Colonic mucosa (tissue), 4 donors: ENCODE results near the gene PTPRM. TPM values are rescaled to one million over a fixed set of nuclear protein-coding genes. Genes with fewer than 3 reads are reported as not detected.

ENCODE experiments used
- DNase-seq: peaks from one replicate; pipeline ENCODE4 v3.0.0-alpha.2; 2020
- H3K27ac ChIP-seq: fragments of 200-600 bp; one replicate; pipeline ENCODE4 v1.8.0; 2021
- H3K27me3 ChIP-seq: fragments of 200-600 bp; one replicate; pipeline ENCODE4 v1.8.0; 2021
- H3K36me3 ChIP-seq: fragments of 200-600 bp; one replicate; pipeline ENCODE4 v1.8.0; 2021
- H3K4me1 ChIP-seq: fragments of 200-600 bp; one replicate; pipeline ENCODE4 v1.8.0; 2021; ENCODE audit warnings: mild to moderate bottlenecking
- H3K4me3 ChIP-seq: fragments of 200-600 bp; one replicate; pipeline ENCODE4 v1.8.0; 2021
- H3K9ac ChIP-seq, 2 donors: one replicate each; pipeline ENCODE4 v1.7.0; 2013; ENCODE audit warnings: control low read depth in 2 of 2, low read depth in 2 of 2, low read length in 2 of 2
- H3K9me3 ChIP-seq: fragments of 200-600 bp; one replicate; pipeline ENCODE4 v1.8.0; 2021
- intact Hi-C: fragments of 100-400 bp; cut with DNase I; formaldehyde crosslinking; loops from one replicate; pipeline ENCODE4 v1.14.1; 2022
- total RNA-seq, 2 donors: library from RNA; stranded (reverse); fragmentation: NEBNext Ultra II Directional in 1 of 2; extraction: Animal tissue kit (Norgen Biotek cat#: 25700) in 1 of 2; gene quantifications; one replicate each; pipeline ENCODE4 v1.2.1, GENCODE V29; 2021
- TF ChIP-seq, protein P1 (sequence below): fragments of 200-600 bp; IDR thresholded peaks from one replicate; pipeline ENCODE4 v1.8.0; 2022; ENCODE audit warnings: antibody characterized with exemption, mild to moderate bottlenecking
- donor health status: healthy.
- donor health status: DM: no; HTN: no; CAD: no.
- donor health status: DM: no; HTN: no; CAD: no.

PTPRM gene
- total RNA-seq, 2 donors from 2014 or later: 8.1 to 13.9 TPM

DNA sequence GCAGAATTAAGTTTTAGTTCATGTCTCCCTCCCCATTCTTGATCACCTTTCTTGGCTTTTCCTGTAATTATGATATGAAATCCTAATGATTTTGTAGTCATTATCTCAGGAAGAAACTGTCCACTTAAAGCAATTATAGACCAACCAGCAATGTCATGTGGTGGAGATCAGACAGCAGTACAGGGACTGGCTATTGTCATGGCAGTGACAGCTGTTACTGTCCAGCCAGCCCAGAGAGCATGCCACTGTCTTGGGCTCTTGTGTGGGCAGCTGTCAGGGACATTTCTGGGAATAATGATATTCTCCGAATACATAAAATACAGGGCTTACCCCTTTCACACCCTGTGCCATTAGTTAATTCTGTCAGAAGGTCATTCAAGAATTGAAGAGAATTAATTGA lies 686.8 kb downstream of the PTPRM start:
- intact Hi-C loops: no loop called here
- Histone ChIP-seq H3K9ac (no peak overlapping the region), H3K4me3 (no peak overlapping the region), H3K9me3 (no peaks in the 10 kb centered on the region), H3K36me3 (no peaks in the 10 kb centered on the region), H3K27ac (no peak overlapping the region), H3K27me3 (no peaks in the 10 kb centered on the region), H3K4me1 (no peaks in the 10 kb centered on the region)
- TF ChIP-seq, protein P1, sequence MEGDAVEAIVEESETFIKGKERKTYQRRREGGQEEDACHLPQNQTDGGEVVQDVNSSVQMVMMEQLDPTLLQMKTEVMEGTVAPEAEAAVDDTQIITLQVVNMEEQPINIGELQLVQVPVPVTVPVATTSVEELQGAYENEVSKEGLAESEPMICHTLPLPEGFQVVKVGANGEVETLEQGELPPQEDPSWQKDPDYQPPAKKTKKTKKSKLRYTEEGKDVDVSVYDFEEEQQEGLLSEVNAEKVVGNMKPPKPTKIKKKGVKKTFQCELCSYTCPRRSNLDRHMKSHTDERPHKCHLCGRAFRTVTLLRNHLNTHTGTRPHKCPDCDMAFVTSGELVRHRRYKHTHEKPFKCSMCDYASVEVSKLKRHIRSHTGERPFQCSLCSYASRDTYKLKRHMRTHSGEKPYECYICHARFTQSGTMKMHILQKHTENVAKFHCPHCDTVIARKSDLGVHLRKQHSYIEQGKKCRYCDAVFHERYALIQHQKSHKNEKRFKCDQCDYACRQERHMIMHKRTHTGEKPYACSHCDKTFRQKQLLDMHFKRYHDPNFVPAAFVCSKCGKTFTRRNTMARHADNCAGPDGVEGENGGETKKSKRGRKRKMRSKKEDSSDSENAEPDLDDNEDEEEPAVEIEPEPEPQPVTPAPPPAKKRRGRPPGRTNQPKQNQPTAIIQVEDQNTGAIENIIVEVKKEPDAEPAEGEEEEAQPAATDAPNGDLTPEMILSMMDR: no peak
- no peak for DNase-seq

DNA sequence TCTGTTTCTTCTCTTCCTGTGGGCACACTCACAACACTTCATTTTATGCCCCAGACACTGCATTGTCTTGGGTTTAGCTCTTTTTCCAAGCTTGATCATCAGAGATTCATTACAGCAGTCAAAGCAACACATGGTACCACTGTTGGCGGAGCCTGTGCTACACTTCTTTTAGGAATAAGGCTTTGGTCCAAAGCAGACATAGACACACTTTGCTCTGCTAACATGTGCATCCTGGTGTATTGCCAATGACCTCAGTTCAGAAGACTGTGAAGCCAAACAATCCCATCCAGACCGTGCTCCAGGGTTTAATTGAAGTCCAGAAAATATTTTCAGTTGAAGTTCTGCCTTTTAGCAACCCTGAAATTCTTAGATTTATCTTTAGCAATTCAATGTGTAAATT lies 687.5 kb downstream of the PTPRM start:
- Histone ChIP-seq H3K27me3 (no peaks in the 10 kb centered on the region), H3K4me3 (no peak overlapping the region), H3K9ac (no peak overlapping the region), H3K27ac (no peak overlapping the region), H3K36me3 (no peaks in the 10 kb centered on the region), H3K9me3 (no peaks in the 10 kb centered on the region), H3K4me1 (no peaks in the 10 kb centered on the region)
- TF ChIP-seq, protein P1: no peak
- no peak for DNase-seq
- intact Hi-C loops: no loop called here

DNA sequence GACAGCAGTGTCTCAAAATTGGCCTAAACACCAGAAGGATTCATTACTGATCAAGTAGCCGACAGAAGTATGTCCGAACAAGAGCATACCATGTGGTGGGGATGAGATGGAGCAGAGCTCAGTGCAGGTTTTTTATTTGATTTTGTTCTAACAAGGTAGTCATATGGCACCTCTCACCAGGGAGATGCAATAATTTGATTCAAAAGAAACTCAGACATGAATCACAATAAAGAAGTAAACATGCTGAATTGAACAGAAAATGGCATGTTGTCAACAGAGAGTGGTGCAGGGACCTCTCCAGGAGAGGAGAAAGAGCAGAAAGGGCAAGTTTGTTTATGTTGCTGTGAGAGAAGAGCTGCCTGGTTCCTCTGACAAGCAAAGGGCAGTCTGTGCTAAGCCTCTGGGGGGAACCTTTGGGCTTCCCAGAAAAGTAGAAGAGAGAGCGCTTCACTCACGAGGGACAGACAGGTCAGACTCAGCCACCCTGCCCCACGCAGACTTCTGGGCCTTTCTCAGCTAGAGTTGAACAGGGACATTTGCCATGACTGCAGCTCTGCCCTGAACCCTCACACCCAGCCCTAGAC lies 690.8 kb downstream of the PTPRM start:
- TF ChIP-seq, protein P1: no peak
- DNase-seq: no peak
- H3K9ac ChIP-seq: no peak overlapping the region

DNA sequence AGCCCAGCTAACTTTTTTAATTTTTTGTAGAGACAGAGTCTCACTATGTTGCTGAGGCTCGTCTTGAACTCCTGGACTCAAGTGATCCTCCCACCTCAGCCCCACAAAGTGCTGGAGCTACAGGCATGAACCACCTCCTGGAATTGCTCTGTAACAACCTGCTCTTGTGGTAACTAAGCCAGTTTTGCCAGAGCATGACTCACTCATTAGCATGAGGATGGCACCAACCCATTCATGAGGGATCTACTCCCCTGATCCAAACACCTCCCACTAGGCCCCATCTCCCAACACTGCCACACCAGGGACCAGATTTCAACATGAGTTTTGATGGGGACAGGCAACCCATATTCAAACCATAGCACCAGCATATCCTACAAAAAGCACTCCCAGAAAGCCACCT lies 693.2 kb downstream of the PTPRM start:
- no peaks in the 10 kb centered on the region for H3K4me1 ChIP-seq
- H3K4me3 ChIP-seq: no peak overlapping the region
- no peaks in the 10 kb centered on the region for H3K9me3 ChIP-seq
- H3K36me3 ChIP-seq: no peaks in the 10 kb centered on the region
- DNase-seq: no peak
- H3K9ac ChIP-seq: no peak overlapping the region
- TF ChIP-seq, protein P1: no peak
- no peak overlapping the region for H3K27ac ChIP-seq
- no peaks in the 10 kb centered on the region for H3K27me3 ChIP-seq
- intact Hi-C loops: no loop called here

More for the DNA sequence above, 690.8 kb downstream of the PTPRM start:
- intact Hi-C loops: no loop called here
- no peaks in the 10 kb centered on the region for H3K9me3 ChIP-seq
- H3K27me3 ChIP-seq: no peaks in the 10 kb centered on the region
- H3K36me3 ChIP-seq: no peaks in the 10 kb centered on the region
- no peak overlapping the region for H3K4me3 ChIP-seq
- no peaks in the 10 kb centered on the region for H3K4me1 ChIP-seq
- H3K27ac ChIP-seq: no peak overlapping the region

DNA sequence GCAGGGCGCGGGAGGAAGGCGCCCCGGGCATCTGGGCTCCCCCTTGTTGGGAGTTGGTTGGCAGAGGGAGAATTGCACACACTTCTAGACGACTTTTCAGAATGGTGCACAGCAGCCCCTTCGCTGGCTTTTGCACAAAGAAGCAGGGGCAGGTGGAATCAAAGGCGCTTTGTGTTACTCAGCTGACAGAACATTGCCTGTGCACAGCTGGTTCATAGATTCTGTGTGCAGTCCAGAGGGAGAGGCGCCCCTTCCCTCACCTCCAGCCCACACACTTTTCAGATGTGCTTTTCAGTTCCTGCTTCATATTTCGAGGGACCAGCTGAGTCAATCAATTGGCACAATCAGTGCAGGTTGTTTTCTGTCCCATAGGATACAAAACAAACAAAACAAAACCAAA lies 693.7 kb downstream of the PTPRM start:
- no peaks in the 10 kb centered on the region for H3K4me1 ChIP-seq
- no peak for DNase-seq
- no peak overlapping the region for H3K9ac ChIP-seq
- H3K4me3 ChIP-seq: no peak overlapping the region
- H3K27me3 ChIP-seq: no peaks in the 10 kb centered on the region
- TF ChIP-seq, protein P1: no peak
- no peak overlapping the region for H3K27ac ChIP-seq
- H3K36me3 ChIP-seq: no peaks in the 10 kb centered on the region
- no peaks in the 10 kb centered on the region for H3K9me3 ChIP-seq
- intact Hi-C loops: no loop called here
